GM12873 (cell line): ENCODE data around the gene ZNF407.

ENCODE experiments used
- CTCF ChIP-seq: IDR thresholded peaks from 2 replicates; pipeline ENCODE4 v1.5.1; 2012; ENCODE audit warnings: low read depth, mild to moderate bottlenecking, moderate library complexity, low read length, control low read depth; ENCODE audit not compliant: insufficient read depth; ENCODE audit errors: missing control alignments

Gene ZNF407

GRCh38 chr18:74631212-74631611 lies 33.5 kb downstream of the ZNF407 start:
- TF ChIP-seq CTCF = no peak

GRCh38 chr18:74631623-74632350 lies 34.1 kb downstream of the ZNF407 start:
- TF ChIP-seq CTCF = no peak

- TF ChIP-seq CTCF = no peak
These were observed 34.6 kb downstream of the ZNF407 start for GRCh38 chr18:74632351-74632679.

GRCh38 chr18:74632856-74633255 lies 35.2 kb downstream of the ZNF407 start:
- TF ChIP-seq CTCF = no peak

- TF ChIP-seq CTCF = no peak
These were observed 36.1 kb downstream of the ZNF407 start for GRCh38 chr18:74633652-74634352.

- TF ChIP-seq CTCF = no peak
These were observed 37.7 kb downstream of the ZNF407 start for GRCh38 chr18:74635224-74635975.

- no peak for TF ChIP-seq CTCF
These were observed 39.4 kb downstream of the ZNF407 start for GRCh38 chr18:74637070-74637469.
